Fibroblast of mammary gland (primary cell): ENCODE measurements around the gene TENM4.

ENCODE experiments used
- DNase-seq: peaks from one replicate; pipeline ENCODE4 v3.0.0-alpha.2; 2010; ENCODE audit warnings: low read depth
- H3K4me3 ChIP-seq: 2 replicates; pipeline ENCODE4 v1.5.1; 2011; ENCODE audit warnings: low read depth, mild to moderate bottlenecking, low read length, moderate library complexity; ENCODE audit not compliant: control insufficient read depth
- TF ChIP-seq, protein P1 (sequence below): conservative IDR thresholded peaks from 2 replicates; pipeline ENCODE4 v1.5.1; 2011; ENCODE audit warnings: low read depth, low read length, inconsistent platforms; ENCODE audit not compliant: control insufficient read depth, insufficient read depth

TENM4 gene

GRCh38 chr11:78812513-78813293 is 628.1 kb downstream of the TENM4 start:
- DNase-seq: no peak
- no peak overlapping the region for H3K4me3 ChIP-seq
- TF ChIP-seq, protein P1, sequence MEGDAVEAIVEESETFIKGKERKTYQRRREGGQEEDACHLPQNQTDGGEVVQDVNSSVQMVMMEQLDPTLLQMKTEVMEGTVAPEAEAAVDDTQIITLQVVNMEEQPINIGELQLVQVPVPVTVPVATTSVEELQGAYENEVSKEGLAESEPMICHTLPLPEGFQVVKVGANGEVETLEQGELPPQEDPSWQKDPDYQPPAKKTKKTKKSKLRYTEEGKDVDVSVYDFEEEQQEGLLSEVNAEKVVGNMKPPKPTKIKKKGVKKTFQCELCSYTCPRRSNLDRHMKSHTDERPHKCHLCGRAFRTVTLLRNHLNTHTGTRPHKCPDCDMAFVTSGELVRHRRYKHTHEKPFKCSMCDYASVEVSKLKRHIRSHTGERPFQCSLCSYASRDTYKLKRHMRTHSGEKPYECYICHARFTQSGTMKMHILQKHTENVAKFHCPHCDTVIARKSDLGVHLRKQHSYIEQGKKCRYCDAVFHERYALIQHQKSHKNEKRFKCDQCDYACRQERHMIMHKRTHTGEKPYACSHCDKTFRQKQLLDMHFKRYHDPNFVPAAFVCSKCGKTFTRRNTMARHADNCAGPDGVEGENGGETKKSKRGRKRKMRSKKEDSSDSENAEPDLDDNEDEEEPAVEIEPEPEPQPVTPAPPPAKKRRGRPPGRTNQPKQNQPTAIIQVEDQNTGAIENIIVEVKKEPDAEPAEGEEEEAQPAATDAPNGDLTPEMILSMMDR: no peak

- TF ChIP-seq, protein P1: no peak
- H3K4me3 ChIP-seq: no peak overlapping the region
- DNase-seq: no peak
Measured at GRCh38 chr11:78810559-78811009, 630.2 kb downstream of the TENM4 start.

DNA sequence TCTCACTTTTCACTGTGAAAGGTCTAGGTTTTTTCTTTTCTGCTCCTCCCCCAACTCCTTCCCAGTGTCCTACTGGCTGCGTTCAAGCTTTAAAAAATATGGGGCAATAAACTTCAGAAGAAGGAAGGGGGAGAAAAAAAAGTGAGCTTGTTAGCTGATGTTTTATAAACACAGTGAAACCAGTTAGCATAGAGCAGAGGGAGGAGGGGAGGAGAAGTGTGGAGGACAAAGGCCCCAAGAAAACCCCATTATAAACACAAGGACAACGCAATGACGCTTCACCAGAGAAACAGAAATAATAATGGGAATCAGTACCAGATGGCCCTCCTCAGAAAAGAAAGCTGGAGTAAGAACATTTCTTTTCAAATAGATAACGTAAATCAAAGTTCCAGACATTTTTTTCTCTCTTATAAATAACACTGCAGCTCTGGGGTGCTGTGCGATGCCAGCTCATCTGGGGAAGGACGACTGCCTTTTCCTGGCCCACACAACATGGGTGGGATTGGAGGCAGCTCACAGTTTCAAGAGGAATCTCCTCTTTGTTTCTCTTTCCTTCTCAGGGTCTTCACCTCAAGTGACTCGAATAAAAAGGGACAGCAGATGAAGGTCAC is 630.8 kb downstream of the TENM4 start:
- DNase-seq: peak; percentile 37
- H3K4me3 ChIP-seq: no peak overlapping the region
- TF ChIP-seq, protein P1: no peak

GRCh38 chr11:78808923-78809322 is 631.9 kb downstream of the TENM4 start:
- no peak overlapping the region for H3K4me3 ChIP-seq
- no peak for DNase-seq
- TF ChIP-seq, protein P1: no peak

DNA sequence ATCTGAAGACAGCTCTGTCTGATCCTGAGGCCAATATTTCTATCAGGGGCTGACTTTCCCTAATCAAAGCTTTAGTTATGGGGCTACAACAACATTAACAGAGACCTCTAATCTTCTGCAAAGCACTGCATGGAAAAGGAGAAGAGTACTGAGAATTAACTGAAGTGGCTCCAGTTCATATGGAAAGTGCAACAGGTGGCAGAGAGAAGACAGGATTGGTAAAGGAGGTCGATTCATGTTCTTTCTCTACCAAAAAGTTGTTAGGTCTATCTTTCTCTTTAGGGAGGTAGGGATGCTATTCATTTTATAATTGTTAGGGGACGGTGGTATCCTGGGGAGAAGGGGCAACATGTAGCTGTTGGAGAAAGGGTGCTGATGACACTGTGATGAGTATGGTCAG is 633.5 kb downstream of the TENM4 start:
- DNase-seq: no peak
- TF ChIP-seq, protein P1: no peak
- H3K4me3 ChIP-seq: no peak overlapping the region

- H3K4me3 ChIP-seq: no peak overlapping the region
- peak; percentile 83 for DNase-seq
- TF ChIP-seq, protein P1: no peak
Measured at GRCh38 chr11:78806214-78807004, 634.4 kb downstream of the TENM4 start.
